ENCODE measurements around the gene ATF7.

DNA sequence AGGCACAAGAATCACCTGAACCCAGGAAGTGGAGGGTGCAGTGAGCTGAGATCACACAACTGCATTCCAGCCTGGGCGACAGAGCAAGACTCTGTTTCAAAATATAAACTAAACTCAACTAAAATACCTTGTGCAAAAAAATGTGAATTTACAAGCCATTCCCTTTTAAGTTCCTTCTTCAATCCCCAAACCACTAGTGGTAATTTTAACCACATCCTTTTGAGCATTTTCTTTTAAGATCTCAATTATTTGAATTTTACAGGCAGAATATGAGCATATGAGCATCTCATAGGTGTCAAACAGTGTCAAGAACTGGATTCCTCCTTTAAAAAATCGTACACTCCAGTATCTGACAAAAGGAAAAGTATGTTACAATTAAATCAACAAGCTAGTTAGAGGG, 61.9 kb downstream of the ATF7 start:
- TF ChIP-seq, protein P1, sequence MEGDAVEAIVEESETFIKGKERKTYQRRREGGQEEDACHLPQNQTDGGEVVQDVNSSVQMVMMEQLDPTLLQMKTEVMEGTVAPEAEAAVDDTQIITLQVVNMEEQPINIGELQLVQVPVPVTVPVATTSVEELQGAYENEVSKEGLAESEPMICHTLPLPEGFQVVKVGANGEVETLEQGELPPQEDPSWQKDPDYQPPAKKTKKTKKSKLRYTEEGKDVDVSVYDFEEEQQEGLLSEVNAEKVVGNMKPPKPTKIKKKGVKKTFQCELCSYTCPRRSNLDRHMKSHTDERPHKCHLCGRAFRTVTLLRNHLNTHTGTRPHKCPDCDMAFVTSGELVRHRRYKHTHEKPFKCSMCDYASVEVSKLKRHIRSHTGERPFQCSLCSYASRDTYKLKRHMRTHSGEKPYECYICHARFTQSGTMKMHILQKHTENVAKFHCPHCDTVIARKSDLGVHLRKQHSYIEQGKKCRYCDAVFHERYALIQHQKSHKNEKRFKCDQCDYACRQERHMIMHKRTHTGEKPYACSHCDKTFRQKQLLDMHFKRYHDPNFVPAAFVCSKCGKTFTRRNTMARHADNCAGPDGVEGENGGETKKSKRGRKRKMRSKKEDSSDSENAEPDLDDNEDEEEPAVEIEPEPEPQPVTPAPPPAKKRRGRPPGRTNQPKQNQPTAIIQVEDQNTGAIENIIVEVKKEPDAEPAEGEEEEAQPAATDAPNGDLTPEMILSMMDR (conservative IDR thresholded peaks at IDR 0.05; ENCODE audit: low read depth, low read length) = no peak
- no peak for TF ChIP-seq EZH2 (IDR thresholded peaks at IDR 0.05; ENCODE audit: borderline replicate concordance, low read depth, low read length, poor library complexity, severe bottlenecking)
